HG03025 (cell line): ENCODE results near the gene HIBADH.
"Not testable (repeated sequence)": the region's sequence is repeated elsewhere in the genome, so short reads cannot be mapped to it uniquely, and the experiment has no call there.

Experiments
- ATAC-seq: cut with Tn5 transposase; IDR thresholded peaks from one replicate; pipeline ENCODE4 v1.9.1; 2021; ENCODE audit warnings: mild to moderate bottlenecking, moderate library complexity; ENCODE audit not compliant: unreplicated experiment, low FRiP score

The HIBADH gene

GRCh38 chr7:27684491-27684890 is 21.8 kb upstream of the HIBADH start:
- no peak for ATAC-seq

GRCh38 chr7:27680610-27681009 is 17.9 kb upstream of the HIBADH start:
- no peak for ATAC-seq

- no peak for ATAC-seq
These were observed 16.1 kb upstream of the HIBADH start for GRCh38 chr7:27678617-27679260.

- no peak for ATAC-seq
These were observed 15.4 kb upstream of the HIBADH start for GRCh38 chr7:27677912-27678612.

GRCh38 chr7:27674126-27674525 is 11.4 kb upstream of the HIBADH start:
- not testable (repeated sequence) for ATAC-seq

GRCh38 chr7:27671675-27672074 is 9.0 kb upstream of the HIBADH start:
- no peak for ATAC-seq

- no peak for ATAC-seq
These were observed 8.0 kb upstream of the HIBADH start for GRCh38 chr7:27670676-27671075.

GRCh38 chr7:27670177-27670576 is 7.5 kb upstream of the HIBADH start:
- ATAC-seq, result no peak

GRCh38 chr7:27665531-27665930 is 2.8 kb upstream of the HIBADH start:
- ATAC-seq, result no peak

GRCh38 chr7:27663989-27664331 is 1.3 kb upstream of the HIBADH start:
- ATAC-seq, result no peak

GRCh38 chr7:27661811-27662489 is 733 bp downstream of the HIBADH start:
- no peak for ATAC-seq

GRCh38 chr7:27656724-27657123 is 6.0 kb downstream of the HIBADH start:
- ATAC-seq, result no peak

GRCh38 chr7:27655184-27655583 is 7.5 kb downstream of the HIBADH start:
- no peak for ATAC-seq

- no peak for ATAC-seq
These were observed 10.2 kb downstream of the HIBADH start for GRCh38 chr7:27652518-27652917.

- no peak for ATAC-seq
These were observed 11.0 kb downstream of the HIBADH start for GRCh38 chr7:27651702-27652101.

GRCh38 chr7:27650283-27650682 is 12.4 kb downstream of the HIBADH start:
- ATAC-seq, result no peak

- ATAC-seq, result no peak
These were observed 15.2 kb downstream of the HIBADH start for GRCh38 chr7:27647489-27647888.

GRCh38 chr7:27647046-27647445 is 15.6 kb downstream of the HIBADH start:
- ATAC-seq, result no peak

- no peak for ATAC-seq
These were observed 20.4 kb downstream of the HIBADH start for GRCh38 chr7:27642271-27642670.

- no peak for ATAC-seq
These were observed 21.0 kb downstream of the HIBADH start for GRCh38 chr7:27641581-27642230.

- no peak for ATAC-seq
These were observed 21.7 kb downstream of the HIBADH start for GRCh38 chr7:27640884-27641574.
